Ecto neural progenitor cell (in vitro differentiated cells): ENCODE results near the gene GHDC.
"Not testable (repeated sequence)": the region's sequence is repeated elsewhere in the genome, so short reads cannot be mapped to it uniquely, and the experiment has no call there.

ENCODE experiments used
- DNase-seq: peaks from one replicate; pipeline ENCODE4 v3.0.0-alpha.2; 2018; ENCODE audit warnings: low spot score

Gene GHDC

GRCh38 chr17:42155614-42156045 lies 38.7 kb downstream of the GHDC start:
- peak; percentile 73 for DNase-seq

GRCh38 chr17:42153919-42154742 lies 40.2 kb downstream of the GHDC start:
- DNase-seq, result no peak

- no peak for DNase-seq
These were observed 47.2 kb downstream of the GHDC start for GRCh38 chr17:42146911-42147607.

GRCh38 chr17:42143138-42143537 lies 51.2 kb downstream of the GHDC start:
- not testable (repeated sequence) for DNase-seq

GRCh38 chr17:42142371-42142896 lies 51.9 kb downstream of the GHDC start:
- no peak for DNase-seq

- DNase-seq, result no peak
These were observed 52.9 kb downstream of the GHDC start for GRCh38 chr17:42141382-42141781.

- not testable (repeated sequence) for DNase-seq
These were observed 53.6 kb downstream of the GHDC start for GRCh38 chr17:42140690-42141089.
